Measurements from ENCODE around the gene AOX1.
"Not testable (repeated sequence)": the region's sequence is repeated elsewhere in the genome, so short reads cannot be mapped to it uniquely, and the experiment has no call there.

Gene AOX1

DNA sequence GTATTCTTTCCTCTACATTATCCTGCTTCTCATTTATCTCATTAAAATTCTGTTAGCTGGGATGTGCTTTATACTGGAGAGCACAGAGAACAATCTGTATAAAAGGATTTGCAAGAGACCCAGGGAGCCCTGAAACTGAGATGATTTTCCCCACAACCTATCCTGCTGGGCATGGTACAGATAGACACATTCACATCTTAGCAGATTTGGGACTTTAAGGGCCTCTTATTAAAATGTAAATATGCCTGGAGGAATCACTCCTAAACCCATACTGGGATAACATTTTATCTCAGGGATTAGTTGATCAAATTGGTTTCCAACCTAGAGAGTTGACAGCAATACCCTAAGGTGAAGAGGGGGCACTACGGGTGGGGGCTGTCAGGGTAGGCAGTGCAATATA lies 45.5 kb downstream of the AOX1 start:
- no peak for DNase-seq

DNA sequence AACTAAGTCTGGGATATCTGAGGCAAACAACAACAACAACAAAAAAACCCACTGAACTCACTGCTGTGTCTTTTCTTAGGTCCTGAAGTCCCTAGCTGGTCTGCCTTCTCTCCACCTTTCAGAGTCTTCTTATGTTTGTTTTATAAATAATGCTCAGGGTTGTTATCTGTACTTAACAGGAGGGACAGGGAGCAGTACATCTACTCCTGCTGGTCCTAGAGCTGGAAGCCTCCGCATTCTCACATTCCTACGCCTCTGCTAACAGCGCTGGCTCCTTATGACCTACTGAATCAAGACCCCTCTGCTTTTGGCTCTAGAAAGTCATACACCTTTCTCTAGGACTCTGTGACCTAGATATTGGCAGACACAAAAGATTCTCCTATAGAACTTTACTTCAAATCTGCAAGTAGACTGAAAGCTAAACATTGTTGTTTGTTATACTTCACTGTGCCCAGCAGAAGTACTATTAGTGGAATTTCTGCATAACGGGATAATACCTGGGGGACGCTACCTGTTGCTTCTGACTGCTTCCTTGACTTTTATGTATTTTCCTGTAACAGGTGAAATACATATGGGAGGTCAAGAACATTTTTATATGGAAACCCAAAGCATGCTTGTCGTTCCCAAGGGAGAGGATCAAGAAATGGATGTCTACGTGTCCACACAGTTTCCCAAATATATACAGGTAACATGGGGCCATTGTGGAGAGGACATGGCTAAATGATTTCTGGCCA lies 48.6 kb downstream of the AOX1 start:
- DNase-seq: no peak

DNA sequence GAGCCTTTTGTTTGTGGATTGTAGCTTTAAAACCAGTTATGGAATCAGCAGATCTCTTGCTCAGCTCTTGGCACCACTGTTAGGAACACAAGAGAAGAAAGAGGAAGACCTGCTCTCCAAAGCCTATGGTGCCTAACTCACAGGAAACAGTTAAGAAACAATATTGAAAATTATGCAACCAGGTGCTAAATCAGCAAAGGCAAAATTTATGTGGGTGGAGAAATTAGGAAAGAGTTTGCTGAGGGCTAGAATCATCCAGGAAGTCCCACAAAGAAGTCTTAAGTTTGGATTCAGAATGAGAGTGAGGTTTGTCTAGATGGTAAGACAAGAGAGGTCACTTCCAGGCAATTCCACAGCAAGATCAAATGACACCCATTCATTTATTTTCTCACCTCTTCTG lies 49.4 kb downstream of the AOX1 start:
- DNase-seq: no peak

DNA sequence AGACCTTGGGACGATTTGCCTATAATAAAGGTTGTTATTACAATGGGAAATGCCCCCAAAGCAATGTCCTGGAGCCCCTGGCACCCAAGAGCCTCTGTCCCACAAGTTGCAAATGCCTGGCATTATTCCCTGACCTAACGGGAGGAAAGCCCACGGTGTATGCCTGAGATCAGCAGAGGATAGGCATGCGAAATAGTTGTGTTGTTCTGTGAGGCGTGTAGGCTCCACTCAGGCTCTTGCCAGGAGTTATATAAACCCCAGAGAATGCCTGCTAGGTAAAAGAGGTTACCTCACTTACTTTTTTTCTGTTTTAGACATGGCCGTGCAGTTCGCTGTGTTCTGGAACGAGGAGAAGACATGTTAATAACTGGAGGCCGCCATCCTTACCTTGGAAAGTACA lies 52.1 kb downstream of the AOX1 start:
- no peak for DNase-seq

DNA sequence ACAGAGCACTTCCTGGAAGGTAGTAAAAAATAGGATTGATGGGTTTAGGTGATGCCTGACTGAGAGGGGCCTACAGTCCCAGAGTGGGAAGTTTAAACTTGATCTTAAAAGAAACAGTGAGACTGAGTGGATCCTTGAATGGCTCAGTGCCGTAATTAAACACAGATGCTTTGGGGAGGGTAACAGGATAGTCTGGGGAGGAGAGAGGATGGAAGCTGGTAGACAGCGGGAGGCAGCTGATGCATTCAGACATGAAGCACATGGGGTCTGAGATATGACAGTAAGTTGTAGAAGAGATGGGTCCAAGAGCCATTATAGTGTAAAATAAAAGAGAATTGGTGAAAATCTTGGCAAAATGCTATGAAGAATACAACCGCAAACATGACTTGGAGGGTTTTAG lies 54.4 kb downstream of the AOX1 start:
- no peak for DNase-seq

DNA sequence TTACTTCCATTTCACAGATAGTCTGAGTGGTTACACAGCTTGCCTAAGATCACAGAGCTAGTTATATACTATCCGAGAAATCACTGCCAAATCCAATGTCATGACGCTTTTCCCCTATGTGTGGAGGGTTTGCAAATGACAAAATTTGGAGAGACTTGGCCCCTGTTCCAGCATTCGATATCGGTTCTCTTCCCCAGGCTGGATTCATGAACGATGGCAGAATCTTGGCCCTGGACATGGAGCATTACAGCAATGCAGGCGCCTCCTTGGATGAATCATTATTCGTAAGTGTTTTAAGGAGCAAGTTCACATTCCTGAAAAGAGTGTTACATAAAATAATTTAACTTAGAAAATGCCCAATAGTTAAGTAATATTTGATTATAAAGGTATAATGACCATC lies 55.1 kb downstream of the AOX1 start:
- DNase-seq: no peak

DNA sequence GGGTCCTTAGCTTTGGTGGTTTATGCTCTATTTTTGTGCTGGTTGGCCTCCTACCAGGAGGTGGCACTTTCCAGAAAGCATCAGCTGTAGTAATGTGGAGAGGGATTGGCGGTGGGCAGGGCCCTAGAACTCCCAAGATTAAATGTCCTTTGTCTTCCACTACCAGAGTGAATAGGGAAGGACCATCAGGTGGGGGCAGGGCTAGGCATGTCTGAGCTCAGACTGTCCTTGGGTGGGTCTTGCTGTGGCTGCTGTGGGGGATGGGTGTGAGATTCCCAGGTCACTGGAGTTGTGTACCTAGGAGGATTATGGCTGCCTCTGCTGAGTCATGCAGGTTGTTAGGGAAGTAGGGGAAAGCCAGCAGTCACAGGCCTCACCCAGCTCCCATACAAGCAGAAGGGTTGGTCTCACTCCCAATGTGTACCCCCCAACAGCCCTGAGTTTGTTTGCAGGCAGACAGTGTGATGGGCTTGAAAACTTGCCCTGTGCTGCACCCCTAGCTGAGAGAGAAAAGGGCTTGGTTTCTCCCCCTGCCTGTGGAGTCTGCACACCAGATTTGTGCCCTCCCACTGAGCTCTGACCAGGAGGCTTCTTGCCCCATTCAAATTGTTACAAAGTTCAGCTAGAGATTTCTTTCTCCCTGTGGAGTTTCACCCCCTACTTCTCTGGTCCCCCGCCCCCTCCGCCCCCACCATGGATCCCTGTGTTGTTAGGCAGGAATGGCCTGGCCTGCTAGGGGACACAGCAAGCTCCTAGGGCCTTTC lies 62.9 kb downstream of the AOX1 start:
- DNase-seq: not testable (repeated sequence)

DNA sequence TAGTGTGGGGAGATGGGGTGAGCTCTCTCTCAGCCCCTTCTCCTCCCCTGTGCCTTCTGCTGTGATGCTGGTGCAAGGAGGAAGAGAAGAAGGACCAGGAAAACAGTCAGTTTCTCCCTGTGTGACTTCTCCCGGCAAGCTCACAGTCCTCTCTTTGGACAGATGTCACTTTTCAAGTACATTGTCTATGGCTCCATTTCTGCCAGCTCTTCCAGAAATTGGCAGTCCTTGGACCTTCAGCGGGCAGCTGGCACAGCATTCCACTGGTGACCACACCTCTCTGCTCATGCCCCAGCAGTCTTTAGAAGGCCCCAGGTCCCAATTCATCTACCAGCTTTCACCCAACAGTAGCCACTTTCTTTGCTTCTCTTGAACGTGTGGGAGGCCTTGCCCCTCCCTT lies 63.9 kb downstream of the AOX1 start:
- DNase-seq: no peak

DNA sequence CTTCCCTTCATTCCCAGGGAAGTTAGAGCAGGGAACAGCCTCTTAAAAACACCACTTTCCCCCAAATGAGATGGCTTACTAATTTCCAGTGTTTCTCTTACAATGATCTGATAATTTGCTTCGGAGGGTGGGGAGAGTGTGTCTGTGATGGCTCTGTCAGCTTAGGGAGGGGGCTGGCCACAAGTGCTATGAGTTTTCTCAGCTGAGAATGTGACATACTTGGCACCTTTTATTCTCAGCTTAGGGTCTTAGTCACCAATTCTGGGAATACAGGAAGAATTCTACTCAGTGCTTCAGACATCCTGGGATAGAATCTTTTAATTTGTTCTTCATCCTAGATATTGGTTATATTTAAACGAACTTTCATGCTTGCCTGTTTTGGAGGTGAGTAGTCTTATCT lies 64.4 kb downstream of the AOX1 start:
- DNase-seq: no peak

DNA sequence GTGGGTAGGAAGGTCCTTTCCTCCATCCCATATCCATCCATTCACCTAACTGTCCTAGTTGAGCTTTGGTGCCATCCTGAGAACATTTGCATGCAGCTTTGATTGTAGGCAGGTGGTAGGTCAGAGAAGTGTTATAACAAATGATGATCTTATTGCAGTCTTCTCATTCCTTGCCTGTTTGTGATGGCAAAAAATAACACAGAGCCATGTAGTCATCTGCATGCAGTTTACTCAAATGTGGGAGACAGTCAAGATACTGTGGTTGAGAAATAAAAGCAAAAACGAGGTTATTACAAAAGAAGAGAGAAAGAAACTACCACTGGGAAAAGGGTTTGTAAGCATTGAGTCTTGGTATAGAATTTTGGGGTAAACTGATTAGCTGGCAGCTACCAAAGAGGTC lies 66.3 kb downstream of the AOX1 start:
- no peak for DNase-seq

DNA sequence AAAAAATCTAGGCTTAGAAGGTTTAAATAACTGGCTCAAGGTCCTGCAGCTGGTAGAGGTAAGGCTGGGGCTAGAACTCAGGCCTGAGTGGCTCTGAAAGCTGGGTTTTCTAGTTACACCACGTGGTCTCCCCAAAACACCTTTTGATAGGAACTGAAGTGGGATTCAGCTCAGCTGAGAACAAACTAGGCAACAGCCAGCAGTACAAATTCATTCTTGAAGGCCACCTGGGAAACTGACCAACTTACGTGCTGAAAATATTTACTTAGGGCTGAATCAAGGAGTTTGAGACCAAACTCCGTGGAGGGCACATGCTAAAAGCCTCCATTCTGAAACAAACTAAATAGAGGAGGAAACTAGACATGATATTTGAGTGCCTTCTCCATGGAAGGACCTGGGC lies 67.2 kb downstream of the AOX1 start:
- no peak for DNase-seq

DNA sequence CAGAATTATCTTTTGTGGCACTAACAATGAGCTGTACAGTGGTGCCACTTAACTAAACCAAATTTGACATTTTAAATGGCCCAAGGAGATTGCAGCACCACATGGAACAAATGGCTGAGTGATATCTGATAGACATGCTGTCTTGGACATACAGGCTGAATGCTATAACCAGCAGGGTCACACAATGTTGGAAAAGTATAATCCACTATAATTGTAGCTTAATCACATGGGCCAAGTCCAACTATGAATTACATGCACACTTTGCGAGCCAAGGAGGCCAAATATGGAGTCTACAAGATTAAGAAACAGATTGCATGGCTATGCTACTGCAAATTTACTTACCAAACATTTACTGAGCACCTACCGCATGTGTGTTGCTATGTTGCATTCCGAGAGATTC lies 69.0 kb downstream of the AOX1 start:
- DNase-seq: no peak

DNA sequence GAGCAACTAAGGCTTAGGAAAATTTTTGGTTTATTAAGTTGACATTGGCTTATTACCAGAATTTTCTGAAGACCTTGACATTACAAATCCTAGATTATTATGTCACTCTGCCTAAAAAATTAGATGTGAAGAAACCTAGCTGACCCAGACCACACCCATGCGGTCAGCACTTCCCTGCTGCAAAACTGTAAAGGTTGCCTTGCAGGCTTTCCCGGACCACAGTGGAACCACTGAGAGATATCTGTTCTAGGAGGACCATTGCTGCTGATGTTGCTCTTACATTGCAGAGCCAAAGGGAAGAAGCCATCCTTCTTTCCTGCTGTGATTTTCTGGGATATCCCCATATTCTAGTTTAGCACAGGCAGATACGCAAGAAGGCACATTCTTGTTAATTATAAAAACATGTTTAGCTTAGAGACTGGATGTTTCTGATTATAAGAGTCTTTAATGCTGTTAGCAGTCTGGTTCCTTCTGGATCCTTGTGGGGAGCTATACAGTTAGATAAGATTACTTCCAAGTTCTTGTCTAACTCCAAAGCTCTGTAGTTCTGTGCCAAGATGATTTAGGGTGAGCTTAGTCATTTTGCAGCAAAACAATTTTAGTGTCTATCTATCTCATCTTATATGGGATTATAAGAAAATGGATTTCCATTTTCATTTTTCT lies 70.2 kb downstream of the AOX1 start:
- no peak for DNase-seq

DNA sequence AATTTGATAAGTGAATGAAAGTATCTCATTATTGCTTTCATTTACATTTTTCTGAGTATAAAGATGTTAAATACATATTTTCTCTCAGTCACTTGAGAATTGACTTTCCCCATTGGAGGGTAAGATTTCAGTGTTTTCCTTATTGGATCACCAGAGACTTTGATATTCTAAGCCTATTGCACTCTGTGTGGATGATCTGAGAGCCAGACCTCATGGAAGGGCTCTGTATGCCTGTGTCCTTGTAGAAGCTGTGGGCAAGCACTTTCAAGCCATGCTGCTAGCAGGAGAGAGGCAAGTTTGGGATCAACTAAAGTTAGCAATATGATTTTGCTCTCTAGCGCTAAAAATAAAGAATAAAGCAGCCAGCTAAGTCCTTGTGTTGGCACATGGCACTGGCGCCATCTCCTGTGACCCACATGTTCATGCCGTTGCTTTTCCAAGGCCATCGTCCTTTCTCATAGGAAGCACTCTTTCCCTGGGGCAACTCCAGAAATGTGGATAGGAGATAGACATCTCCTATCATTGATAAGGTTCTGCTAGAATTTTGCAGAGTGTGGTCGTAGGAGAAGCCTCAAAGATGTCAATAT lies 72.6 kb downstream of the AOX1 start:
- no peak for DNase-seq

DNA sequence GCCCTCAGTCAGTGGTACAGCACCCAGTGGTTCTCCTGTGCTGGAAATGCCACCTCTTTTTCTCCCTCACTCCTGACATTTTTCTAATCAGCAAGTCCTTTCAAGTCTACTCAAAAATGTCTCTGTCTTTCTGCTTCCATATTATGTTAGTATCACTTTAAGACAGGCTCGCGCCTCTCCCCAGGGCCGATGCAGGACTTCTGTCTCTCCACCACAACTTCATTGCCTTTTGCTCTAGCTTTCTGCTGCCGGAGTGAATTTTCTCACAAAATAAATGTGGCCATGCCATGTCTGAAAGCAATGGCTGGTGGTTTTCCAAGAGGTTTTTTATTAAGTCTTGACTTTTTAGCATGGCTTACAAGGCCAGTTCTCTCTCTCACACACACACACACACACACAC lies 73.6 kb downstream of the AOX1 start:
- no peak for DNase-seq

DNA sequence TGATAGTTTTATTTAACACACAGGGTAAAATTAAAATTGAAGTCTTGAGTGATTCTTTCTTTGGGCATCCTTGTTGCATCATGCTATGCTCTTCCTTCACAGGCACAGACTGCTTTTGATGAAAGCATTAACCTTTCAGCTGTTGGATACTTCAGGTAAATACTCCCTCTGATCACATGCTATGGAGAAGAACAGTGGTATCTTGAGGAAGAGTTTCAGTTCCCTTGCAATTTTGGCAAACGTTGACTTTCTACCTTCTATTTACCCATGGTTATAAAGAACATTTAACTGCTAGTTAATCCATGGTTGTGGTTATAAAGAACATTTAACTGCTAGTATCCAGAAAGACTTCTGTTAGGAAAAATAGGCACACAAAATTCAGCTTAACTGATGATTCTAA lies 75.7 kb downstream of the AOX1 start:
- no peak for DNase-seq

DNA sequence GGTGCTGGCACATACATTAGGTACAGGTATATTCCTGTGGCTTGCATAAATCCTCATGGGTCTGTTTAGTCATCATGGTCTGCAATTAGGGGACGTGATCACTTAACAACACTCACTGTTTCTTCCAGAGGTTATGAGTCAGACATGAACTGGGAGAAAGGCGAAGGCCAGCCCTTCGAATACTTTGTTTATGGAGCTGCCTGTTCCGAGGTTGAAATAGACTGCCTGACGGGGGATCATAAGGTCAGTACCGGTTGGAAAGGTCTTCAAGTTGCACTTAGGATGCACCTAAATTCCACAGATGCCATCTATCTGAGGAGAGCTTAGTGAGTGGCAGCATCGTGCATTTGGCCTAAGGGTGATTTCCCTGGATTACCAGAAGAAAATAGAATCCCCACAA lies 76.9 kb downstream of the AOX1 start:
- no peak for DNase-seq

DNA sequence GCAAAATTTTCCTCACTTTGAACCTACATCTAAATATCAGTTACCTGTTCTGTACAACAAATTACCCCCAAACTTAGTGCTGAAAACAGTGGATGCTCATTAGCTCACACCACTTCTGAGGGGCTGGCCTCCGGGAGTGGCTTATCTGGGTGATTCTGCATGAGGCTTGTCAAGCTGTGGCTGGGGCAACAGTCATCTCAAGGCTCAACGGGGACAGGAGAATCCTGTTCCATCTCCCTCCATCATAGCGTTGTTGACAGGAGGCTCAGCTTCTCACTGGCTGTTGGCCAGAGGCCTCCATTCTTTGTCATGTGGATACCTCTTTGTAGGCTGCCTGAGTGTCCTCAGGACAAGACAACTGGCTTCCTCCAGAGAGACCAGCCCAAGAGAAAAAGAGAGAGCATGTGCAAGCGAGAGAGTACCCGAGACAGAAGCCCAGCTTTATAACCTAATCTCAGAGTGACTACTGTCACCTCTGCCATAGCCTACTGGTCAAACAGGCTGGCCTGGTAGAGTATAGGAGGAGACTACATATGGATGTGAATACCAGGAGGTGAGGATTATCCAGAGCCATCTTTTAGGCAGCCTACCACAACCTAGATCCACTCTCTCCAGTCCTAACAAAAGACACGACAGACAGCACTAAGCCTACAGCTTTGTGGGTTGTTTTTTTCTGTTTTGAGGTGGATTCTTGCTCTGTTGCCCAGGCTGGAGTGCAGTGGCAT lies 79.1 kb downstream of the AOX1 start:
- DNase-seq: no peak

DNA sequence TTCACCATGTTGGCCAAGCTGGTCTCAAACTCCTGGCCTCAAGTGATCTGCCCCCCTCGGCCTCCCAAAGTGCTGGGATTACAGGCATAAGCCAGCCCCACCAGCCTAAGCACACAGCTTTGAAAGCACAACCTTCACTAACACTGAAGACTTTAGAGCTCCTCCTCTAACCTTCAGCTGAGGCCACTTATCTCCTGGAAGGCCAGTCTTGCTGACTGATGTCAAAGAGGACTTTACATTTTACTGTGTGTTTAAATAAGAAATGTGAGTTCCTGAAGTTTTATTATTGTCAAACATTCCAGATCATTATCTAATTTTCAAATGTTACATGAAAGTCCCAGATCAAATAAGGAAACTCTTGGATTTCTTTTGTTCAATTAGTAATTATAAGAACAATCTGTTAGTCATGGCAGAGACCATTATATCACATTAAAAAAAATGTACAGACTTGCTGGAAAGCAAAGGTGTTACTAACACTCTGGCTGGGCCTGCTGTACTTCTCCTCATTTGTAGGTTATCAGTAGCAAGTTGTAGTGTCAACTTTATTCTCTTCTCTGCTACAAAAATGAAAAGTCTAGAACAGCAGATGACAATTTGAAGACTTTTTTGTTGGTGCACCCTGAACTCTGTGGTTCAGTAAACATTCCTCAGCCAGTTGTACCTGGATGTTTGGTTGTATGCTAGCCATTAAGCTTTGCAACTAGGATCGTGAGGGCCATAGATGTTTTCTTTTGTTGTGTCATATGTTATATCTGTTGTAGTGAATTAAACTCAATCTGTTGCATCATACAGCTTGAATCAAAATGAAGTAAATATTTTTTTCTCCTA lies 80.0 kb downstream of the AOX1 start:
- no peak for DNase-seq

DNA sequence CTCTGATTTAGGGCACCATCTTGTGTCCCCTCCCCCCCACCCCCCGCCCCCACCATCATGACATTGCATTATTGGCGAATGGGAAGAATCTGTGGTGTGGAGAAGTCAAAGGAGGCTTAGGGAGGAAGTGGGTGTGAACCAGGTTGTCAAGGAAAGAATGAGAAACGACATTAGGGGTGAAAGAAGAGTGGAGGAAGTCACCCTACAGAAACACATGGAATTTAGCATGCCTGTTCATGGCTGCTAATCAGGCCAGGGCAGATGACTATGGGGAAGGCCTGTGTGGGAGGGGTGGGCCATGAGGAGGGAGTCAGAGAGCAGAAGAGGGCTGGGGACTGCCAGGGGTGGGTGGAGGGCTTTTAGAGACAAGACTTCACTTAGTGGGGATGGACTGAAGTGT lies 81.6 kb downstream of the AOX1 start:
- no peak for DNase-seq

DNA sequence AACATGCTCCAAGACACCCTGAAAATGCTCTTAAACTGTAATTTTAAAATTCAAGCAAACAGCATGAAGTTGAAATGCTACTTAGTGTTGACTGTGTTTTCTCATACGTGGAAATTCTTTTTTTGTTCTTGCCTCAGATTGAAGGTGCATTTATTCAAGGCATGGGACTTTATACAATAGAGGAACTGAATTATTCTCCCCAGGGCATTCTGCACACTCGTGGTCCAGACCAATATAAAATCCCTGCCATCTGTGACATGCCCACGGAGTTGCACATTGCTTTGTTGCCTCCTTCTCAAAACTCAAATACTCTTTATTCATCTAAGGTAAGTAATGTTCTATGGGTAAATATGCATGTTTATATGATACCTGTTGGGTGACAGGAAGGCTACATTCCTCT lies 82.7 kb downstream of the AOX1 start:
- no peak for DNase-seq

DNA sequence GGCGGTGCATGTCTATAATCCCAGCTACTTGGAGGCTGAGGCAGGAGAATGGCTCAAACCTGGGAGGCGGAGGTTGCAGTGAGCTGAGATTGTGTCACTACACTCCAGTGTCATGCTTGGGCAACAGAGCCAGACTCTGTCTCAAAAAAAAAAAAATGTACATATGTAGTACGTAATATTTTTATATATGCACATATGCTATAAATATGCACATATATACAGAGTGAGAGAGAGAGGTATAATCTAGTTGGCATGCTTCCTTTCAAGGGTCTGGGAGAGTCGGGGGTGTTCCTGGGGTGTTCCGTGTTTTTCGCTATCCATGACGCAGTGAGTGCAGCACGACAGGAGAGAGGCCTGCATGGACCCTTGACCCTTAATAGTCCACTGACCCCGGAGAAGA lies 83.5 kb downstream of the AOX1 start:
- DNase-seq: no peak

All from stimulated activated CD8-positive, alpha-beta memory T cell treated with anti-CD3 and anti-CD28 coated beads, Interleukin-4, amount 100 ng/mL, for 48 hours (primary cell).